Astrocyte (in vitro differentiated cells and primary cell): ENCODE results near the gene CAMKK2. TPM values are rescaled to one million over a fixed set of nuclear protein-coding genes. Genes with fewer than 3 reads are reported as not detected.

Source experiments
- DNase-seq: peaks from one replicate; pipeline ENCODE4 v3.0.0-alpha.2; 2010; ENCODE audit warnings: low read depth
- FAIRE-seq: peaks from 2 replicates; lab custom pipeline; 2011; peaks lifted over from hg19 to GRCh38; lab: Jason Lieb, UNC
- H2AFZ ChIP-seq: 2 replicates; pipeline ENCODE4 v1.6.0; 2012; ENCODE audit warnings: low read depth, low read length, inconsistent platforms
- H3K27ac ChIP-seq: 2 replicates; pipeline ENCODE4 v1.5.1; 2011; ENCODE audit warnings: low read depth, low read length, inconsistent platforms
- H3K27me3 ChIP-seq: 2 replicates; pipeline ENCODE4 v1.6.0; 2011; ENCODE audit warnings: low read length, inconsistent platforms; ENCODE audit not compliant: insufficient read depth
- H3K36me3 ChIP-seq: 2 replicates; pipeline ENCODE4 v1.5.1; 2011; ENCODE audit warnings: low read length, inconsistent platforms; ENCODE audit not compliant: insufficient read depth
- H3K4me1 ChIP-seq: 2 replicates; pipeline ENCODE4 v1.5.1; 2011; ENCODE audit warnings: low read length, inconsistent platforms; ENCODE audit not compliant: insufficient read depth
- H3K4me2 ChIP-seq: 2 replicates; pipeline ENCODE4 v1.6.0; 2012; ENCODE audit warnings: low read length, inconsistent platforms
- H3K4me3 ChIP-seq: 2 replicates; pipeline ENCODE4 v1.5.1; 2011; ENCODE audit warnings: low read depth, mild to moderate bottlenecking, low read length, inconsistent platforms; ENCODE audit not compliant: insufficient read depth
- H3K79me2 ChIP-seq: 2 replicates; pipeline ENCODE4 v1.6.0; 2012; ENCODE audit warnings: mild to moderate bottlenecking, low read length, inconsistent platforms; ENCODE audit not compliant: insufficient read depth
- H3K9ac ChIP-seq: 2 replicates; pipeline ENCODE4 v1.6.0; 2012; ENCODE audit warnings: mild to moderate bottlenecking, low read length, inconsistent platforms
- H3K9me3 ChIP-seq: 2 replicates; pipeline ENCODE4 v1.5.1; 2012; ENCODE audit warnings: low read depth, mild to moderate bottlenecking, low read length, inconsistent platforms; ENCODE audit not compliant: insufficient read depth
- H4K20me1 ChIP-seq: 2 replicates; pipeline ENCODE4 v1.6.0; 2012; ENCODE audit warnings: low read length, inconsistent platforms; ENCODE audit not compliant: insufficient read depth
- H3K27ac Mint-ChIP-seq: one replicate; pipeline ENCODE4 v1.8.0; 2021; ENCODE audit warnings: mild to moderate bottlenecking, mixed read lengths; ENCODE audit not compliant: unreplicated experiment
- H3K27me3 Mint-ChIP-seq: one replicate; pipeline ENCODE4 v1.8.0; 2021; ENCODE audit warnings: low read depth, mixed read lengths; ENCODE audit not compliant: unreplicated experiment
- H3K36me3 Mint-ChIP-seq: one replicate; pipeline ENCODE4 v1.8.0; 2021; ENCODE audit warnings: low read depth, mixed read lengths; ENCODE audit not compliant: unreplicated experiment
- H3K4me1 Mint-ChIP-seq: one replicate; pipeline ENCODE4 v1.8.0; 2021; ENCODE audit warnings: low read depth, mixed read lengths; ENCODE audit not compliant: unreplicated experiment
- H3K4me3 Mint-ChIP-seq: one replicate; pipeline ENCODE4 v1.8.0; 2021; ENCODE audit warnings: mild to moderate bottlenecking, moderate library complexity, mixed read lengths; ENCODE audit not compliant: unreplicated experiment
- H3K9me3 Mint-ChIP-seq: one replicate; pipeline ENCODE4 v1.8.0; 2021; ENCODE audit warnings: mild to moderate bottlenecking, mixed read lengths; ENCODE audit not compliant: unreplicated experiment
- EZH2 ChIP-seq: IDR thresholded peaks from 2 replicates; pipeline ENCODE4 v1.6.1; 2012; ENCODE audit warnings: mild to moderate bottlenecking, low read length, inconsistent platforms; ENCODE audit not compliant: insufficient read depth
- total RNA-seq: library from RNA; stranded (reverse); gene quantifications from 2 replicates; pipeline ENCODE4 v1.2.1, GENCODE V29; 2021
- TF ChIP-seq, protein P1 (sequence below): IDR thresholded peaks from 2 replicates; pipeline ENCODE4 v1.5.1; 2011; ENCODE audit warnings: low read depth, mild to moderate bottlenecking, inconsistent platforms, low read length, moderate library complexity; ENCODE audit not compliant: insufficient read depth

Gene CAMKK2
- total RNA-seq, 1 donor from 2014 or later: 22.0 TPM

GRCh38 chr12:121236776-121237175 lies 59.7 kb downstream of the CAMKK2 start:
- Histone ChIP-seq H2AFZ (no peak overlapping the region), H3K27me3 (no peaks in the 10 kb centered on the region), H3K9me3 (no peaks in the 10 kb centered on the region), H3K4me3 (no peak overlapping the region), H3K9ac (no peak overlapping the region), H3K36me3 (peaks cover 3% of the 10 kb centered on the region), H3K4me2 (no peak overlapping the region), H3K79me2 (no peaks in the 10 kb centered on the region), H3K4me1 (no peaks in the 10 kb centered on the region), H4K20me1 (no peaks in the 10 kb centered on the region), H3K27ac (no peak overlapping the region)
- no peak for TF ChIP-seq EZH2
- TF ChIP-seq, protein P1, sequence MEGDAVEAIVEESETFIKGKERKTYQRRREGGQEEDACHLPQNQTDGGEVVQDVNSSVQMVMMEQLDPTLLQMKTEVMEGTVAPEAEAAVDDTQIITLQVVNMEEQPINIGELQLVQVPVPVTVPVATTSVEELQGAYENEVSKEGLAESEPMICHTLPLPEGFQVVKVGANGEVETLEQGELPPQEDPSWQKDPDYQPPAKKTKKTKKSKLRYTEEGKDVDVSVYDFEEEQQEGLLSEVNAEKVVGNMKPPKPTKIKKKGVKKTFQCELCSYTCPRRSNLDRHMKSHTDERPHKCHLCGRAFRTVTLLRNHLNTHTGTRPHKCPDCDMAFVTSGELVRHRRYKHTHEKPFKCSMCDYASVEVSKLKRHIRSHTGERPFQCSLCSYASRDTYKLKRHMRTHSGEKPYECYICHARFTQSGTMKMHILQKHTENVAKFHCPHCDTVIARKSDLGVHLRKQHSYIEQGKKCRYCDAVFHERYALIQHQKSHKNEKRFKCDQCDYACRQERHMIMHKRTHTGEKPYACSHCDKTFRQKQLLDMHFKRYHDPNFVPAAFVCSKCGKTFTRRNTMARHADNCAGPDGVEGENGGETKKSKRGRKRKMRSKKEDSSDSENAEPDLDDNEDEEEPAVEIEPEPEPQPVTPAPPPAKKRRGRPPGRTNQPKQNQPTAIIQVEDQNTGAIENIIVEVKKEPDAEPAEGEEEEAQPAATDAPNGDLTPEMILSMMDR: no peak
- peaks cover 9% of the 10 kb centered on the region for H3K36me3 Mint-ChIP-seq
- FAIRE-seq: no peak
- no peak for DNase-seq
- H3K27ac Mint-ChIP-seq: no peak overlapping the region
- no peaks in the 10 kb centered on the region for H3K27me3 Mint-ChIP-seq
- H3K4me1 Mint-ChIP-seq: peaks cover 3% of the 10 kb centered on the region
- H3K4me3 Mint-ChIP-seq: no peak overlapping the region
- no peaks in the 10 kb centered on the region for H3K9me3 Mint-ChIP-seq

DNA sequence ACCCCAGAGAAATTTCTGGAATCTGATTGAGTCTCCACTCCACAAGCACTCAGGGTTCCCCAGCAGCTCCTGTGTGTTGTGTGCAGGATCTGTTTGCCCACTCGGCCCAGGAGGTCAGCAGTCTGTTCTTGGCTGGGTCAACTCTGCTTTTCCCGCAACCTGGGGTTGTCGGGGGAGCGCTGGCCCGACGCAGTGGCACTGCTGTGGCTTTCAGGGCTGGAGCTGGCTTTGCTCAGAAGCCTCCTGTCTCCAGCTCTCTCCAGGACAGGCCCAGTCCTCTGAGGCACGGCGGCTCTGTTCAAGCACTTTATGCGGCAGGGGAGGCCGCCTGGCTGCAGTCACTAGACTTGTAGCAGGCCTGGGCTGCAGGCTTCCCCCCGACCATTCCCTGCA lies 62.9 kb downstream of the CAMKK2 start:
- no peak for TF ChIP-seq EZH2
- TF ChIP-seq, protein P1: no peak
- Histone ChIP-seq H3K4me3 (no peak overlapping the region), H4K20me1 (no peaks in the 10 kb centered on the region), H3K9ac (no peak overlapping the region), H2AFZ (no peak overlapping the region), H3K27ac (no peak overlapping the region), H3K4me2 (no peak overlapping the region), H3K4me1 (no peaks in the 10 kb centered on the region), H3K79me2 (no peaks in the 10 kb centered on the region), H3K9me3 (no peaks in the 10 kb centered on the region), H3K36me3 (no peaks in the 10 kb centered on the region), H3K27me3 (no peaks in the 10 kb centered on the region)
- Mint-ChIP-seq H3K27me3 (no peaks in the 10 kb centered on the region), H3K27ac (no peak overlapping the region), H3K4me1 (no peaks in the 10 kb centered on the region), H3K4me3 (no peak overlapping the region), H3K36me3 (peaks cover 9% of the 10 kb centered on the region), H3K9me3 (no peaks in the 10 kb centered on the region)
- DNase-seq: no peak
- FAIRE-seq: no peak

GRCh38 chr12:121232977-121233627 lies 63.4 kb downstream of the CAMKK2 start:
- Histone ChIP-seq H3K36me3 (no peaks in the 10 kb centered on the region), H3K27me3 (no peaks in the 10 kb centered on the region), H3K27ac (no peak overlapping the region), H4K20me1 (no peaks in the 10 kb centered on the region), H3K4me1 (no peaks in the 10 kb centered on the region), H3K9me3 (no peaks in the 10 kb centered on the region), H2AFZ (no peak overlapping the region), H3K9ac (no peak overlapping the region), H3K4me2 (no peak overlapping the region), H3K79me2 (no peaks in the 10 kb centered on the region), H3K4me3 (no peak overlapping the region)
- FAIRE-seq: no peak
- H3K4me3 Mint-ChIP-seq: no peak overlapping the region
- H3K36me3 Mint-ChIP-seq: peaks cover 9% of the 10 kb centered on the region
- no peaks in the 10 kb centered on the region for H3K4me1 Mint-ChIP-seq
- TF ChIP-seq, protein P1: no peak
- TF ChIP-seq EZH2: no peak
- no peaks in the 10 kb centered on the region for H3K27me3 Mint-ChIP-seq
- H3K9me3 Mint-ChIP-seq: no peaks in the 10 kb centered on the region
- no peak overlapping the region for H3K27ac Mint-ChIP-seq
- no peak for DNase-seq
